Mesothelial cell of epicardium (in vitro differentiated cells): ENCODE results near the gene ADAMTS9. TPM values are rescaled to one million over a fixed set of nuclear protein-coding genes. Genes with fewer than 3 reads are reported as not detected.

Experiments used
- DNase-seq, 2 experiments: peaks; one replicate each; pipeline ENCODE4 v3.0.0; 2021; ENCODE audit warnings: low spot score in 2 of 2; ENCODE audit not compliant: unreplicated experiment in 2 of 2
- H3K27ac Mint-ChIP-seq: 2 replicates; pipeline ENCODE4 v1.8.0; 2021; ENCODE audit warnings: mixed read lengths
- H3K27me3 Mint-ChIP-seq: 2 replicates; pipeline ENCODE4 v1.8.0; 2021; ENCODE audit warnings: low read depth, mixed read lengths
- H3K36me3 Mint-ChIP-seq: 2 replicates; pipeline ENCODE4 v1.8.0; 2021; ENCODE audit warnings: mixed read lengths
- H3K4me1 Mint-ChIP-seq: 2 replicates; pipeline ENCODE4 v1.8.0; 2021; ENCODE audit warnings: mixed read lengths
- H3K4me3 Mint-ChIP-seq: 2 replicates; pipeline ENCODE4 v1.8.0; 2021; ENCODE audit warnings: mild to moderate bottlenecking, moderate library complexity, mixed read lengths
- H3K9me3 Mint-ChIP-seq: 2 replicates; pipeline ENCODE4 v1.8.0; 2021; ENCODE audit warnings: mixed read lengths
- total RNA-seq: library from RNA; stranded (reverse); gene quantifications from 3 replicates; pipeline ENCODE4 v1.2.1, GENCODE V29; 2021
- TF ChIP-seq, protein P1 (sequence below): fragments of 200-600 bp; sonication (generic); IDR thresholded peaks from one replicate; pipeline ENCODE4 v1.5.0; 2021; ENCODE audit warnings: antibody characterized with exemption; ENCODE audit not compliant: unreplicated experiment

The ADAMTS9 gene
- total RNA-seq, 1 donor from 2014 or later, result 127 TPM

DNA sequence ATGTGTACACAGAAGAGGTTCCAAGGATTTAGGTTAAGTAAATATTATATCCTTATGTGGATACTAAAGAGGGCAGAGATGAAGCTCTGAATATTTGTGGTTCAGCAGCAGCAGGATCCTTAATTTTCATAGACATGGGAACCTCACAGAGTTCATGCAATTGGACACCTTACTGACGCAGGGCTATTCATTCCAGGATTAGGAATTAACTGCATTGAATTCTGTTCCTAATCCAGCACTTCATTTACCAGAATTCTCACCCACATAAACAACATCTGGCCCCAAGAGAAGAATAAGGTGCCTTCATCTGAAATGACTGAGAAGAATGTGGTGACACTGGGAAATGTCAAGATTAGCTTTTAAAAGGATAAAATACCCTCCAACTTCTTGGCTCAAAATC, 62.4 kb downstream of the ADAMTS9 start:
- Mint-ChIP-seq H3K36me3 (peaks cover 52% of the 10 kb centered on the region), H3K9me3 (peaks cover 8% of the 10 kb centered on the region), H3K27ac (no peak overlapping the region), H3K4me3 (no peak overlapping the region), H3K27me3 (no peaks in the 10 kb centered on the region), H3K4me1 (no peaks in the 10 kb centered on the region)
- TF ChIP-seq, protein P1, sequence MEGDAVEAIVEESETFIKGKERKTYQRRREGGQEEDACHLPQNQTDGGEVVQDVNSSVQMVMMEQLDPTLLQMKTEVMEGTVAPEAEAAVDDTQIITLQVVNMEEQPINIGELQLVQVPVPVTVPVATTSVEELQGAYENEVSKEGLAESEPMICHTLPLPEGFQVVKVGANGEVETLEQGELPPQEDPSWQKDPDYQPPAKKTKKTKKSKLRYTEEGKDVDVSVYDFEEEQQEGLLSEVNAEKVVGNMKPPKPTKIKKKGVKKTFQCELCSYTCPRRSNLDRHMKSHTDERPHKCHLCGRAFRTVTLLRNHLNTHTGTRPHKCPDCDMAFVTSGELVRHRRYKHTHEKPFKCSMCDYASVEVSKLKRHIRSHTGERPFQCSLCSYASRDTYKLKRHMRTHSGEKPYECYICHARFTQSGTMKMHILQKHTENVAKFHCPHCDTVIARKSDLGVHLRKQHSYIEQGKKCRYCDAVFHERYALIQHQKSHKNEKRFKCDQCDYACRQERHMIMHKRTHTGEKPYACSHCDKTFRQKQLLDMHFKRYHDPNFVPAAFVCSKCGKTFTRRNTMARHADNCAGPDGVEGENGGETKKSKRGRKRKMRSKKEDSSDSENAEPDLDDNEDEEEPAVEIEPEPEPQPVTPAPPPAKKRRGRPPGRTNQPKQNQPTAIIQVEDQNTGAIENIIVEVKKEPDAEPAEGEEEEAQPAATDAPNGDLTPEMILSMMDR, result no peak
- DNase-seq, result no peak

DNA sequence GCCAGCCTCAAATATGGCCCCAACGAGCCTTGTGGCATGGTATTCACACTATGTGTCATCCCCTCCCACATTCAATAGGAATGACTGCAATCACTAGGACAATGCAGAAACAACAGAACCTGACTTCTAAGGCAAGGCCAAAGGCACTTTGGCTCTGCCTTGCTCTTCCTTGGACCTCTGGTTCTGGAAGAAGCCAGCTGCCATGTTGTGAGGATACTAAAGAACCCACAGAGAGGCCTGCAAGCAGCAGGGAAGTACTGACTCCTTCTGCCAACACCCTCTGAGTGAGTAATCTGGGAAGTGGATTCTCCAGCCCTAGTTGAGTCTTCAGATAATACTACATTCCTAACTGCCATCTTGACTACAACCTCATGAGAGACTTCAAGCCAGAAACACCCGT, 64.7 kb downstream of the ADAMTS9 start:
- Mint-ChIP-seq H3K27me3 (no peaks in the 10 kb centered on the region), H3K27ac (no peak overlapping the region), H3K36me3 (peaks cover 48% of the 10 kb centered on the region), H3K4me3 (no peak overlapping the region), H3K9me3 (peaks cover 14% of the 10 kb centered on the region), H3K4me1 (no peaks in the 10 kb centered on the region)
- TF ChIP-seq, protein P1, result no peak
- no peak for DNase-seq

DNA sequence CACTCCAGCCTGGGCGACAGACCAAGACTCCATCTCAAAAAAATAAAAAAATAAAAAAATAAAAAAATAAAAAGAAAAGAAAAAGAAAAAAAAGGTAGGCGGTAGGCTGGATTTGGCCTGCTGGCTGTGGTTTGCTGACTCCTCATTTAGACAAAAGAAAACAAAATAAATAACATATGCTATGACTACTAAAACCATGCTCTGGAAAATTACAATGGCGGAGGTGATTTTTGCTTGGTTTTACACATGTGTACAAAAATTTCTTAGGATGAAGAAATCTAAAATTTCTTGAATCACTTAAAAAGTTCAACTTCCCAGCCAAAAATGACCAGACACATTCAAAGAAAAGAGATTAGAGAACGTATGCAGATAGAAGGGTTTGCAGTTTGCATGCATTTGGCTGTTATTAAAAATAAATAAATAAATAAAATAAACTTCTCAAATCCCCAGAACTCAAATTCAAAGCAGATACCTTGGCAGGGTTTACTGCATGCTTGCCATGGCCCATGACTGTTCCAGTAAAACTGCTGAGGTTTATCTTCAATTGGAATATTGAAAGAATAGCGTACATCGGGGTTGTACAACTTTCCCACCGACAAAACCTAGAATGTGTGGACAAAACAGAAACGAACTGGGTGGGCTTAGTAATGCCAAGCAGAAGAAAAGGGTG, 65.9 kb downstream of the ADAMTS9 start:
- TF ChIP-seq, protein P1, result no peak
- DNase-seq, result no peak
- no peaks in the 10 kb centered on the region for H3K4me1 Mint-ChIP-seq
- peaks cover 47% of the 10 kb centered on the region for H3K36me3 Mint-ChIP-seq
- peaks cover 14% of the 10 kb centered on the region for H3K9me3 Mint-ChIP-seq
- H3K4me3 Mint-ChIP-seq, result no peak overlapping the region
- no peaks in the 10 kb centered on the region for H3K27me3 Mint-ChIP-seq
- H3K27ac Mint-ChIP-seq, result no peak overlapping the region

DNA sequence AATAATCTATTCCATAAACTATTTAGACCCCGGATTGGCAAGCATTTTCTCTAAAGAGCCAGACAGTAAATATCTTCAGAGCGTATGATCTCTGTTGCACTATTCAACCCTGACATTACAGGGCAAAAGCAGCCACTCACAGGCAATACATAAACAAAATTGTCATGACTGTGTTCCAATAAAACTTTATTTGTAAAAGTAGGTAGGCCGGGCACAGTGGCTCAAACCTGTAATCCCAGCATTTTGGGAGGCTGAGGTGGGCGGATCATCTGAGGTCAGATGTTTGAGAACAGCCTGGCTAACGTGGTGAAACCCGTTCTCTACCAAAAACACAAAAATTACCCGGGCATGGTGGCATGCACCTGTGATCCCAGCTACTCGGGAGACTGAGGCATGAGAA, 66.5 kb downstream of the ADAMTS9 start:
- peaks cover 14% of the 10 kb centered on the region for H3K9me3 Mint-ChIP-seq
- peaks cover 47% of the 10 kb centered on the region for H3K36me3 Mint-ChIP-seq
- no peaks in the 10 kb centered on the region for H3K27me3 Mint-ChIP-seq

DNA sequence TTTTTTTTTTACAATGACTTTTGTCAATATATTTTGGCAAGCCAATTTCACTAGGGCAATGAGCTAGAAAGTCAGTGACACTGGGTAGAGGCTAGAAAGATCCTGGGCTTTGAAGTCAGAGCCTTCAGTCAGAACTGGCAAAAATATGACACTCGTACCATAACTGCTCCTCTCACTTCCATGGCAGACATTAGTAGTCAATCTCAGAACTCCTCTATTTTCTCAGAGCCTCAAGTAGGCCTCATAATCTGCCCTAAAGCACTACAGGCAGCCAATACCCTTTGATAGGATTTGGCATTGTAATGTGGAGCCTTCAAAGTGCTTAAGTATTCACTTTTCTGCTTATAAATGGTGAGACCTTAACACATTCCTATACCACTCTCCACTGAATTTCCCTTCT, 67.8 kb downstream of the ADAMTS9 start:
- Mint-ChIP-seq H3K27me3 (no peaks in the 10 kb centered on the region), H3K9me3 (peaks cover 14% of the 10 kb centered on the region), H3K4me3 (no peak overlapping the region), H3K4me1 (no peaks in the 10 kb centered on the region), H3K27ac (no peak overlapping the region), H3K36me3 (peaks cover 56% of the 10 kb centered on the region)
- no peak for DNase-seq
- TF ChIP-seq, protein P1, result no peak

More for the DNA sequence above, 66.5 kb downstream of the ADAMTS9 start:
- no peak for DNase-seq
- no peak overlapping the region for H3K27ac Mint-ChIP-seq
- TF ChIP-seq, protein P1, result no peak
- H3K4me1 Mint-ChIP-seq, result no peaks in the 10 kb centered on the region
- H3K4me3 Mint-ChIP-seq, result no peak overlapping the region
